Neural cell (in vitro differentiated cells): ENCODE data around the gene CRIM1.

Experiments used
- EP300 ChIP-seq: fragments of 450-650 bp; conservative IDR thresholded peaks from 2 replicates; pipeline ENCODE4 v1.6.1; 2014; ENCODE audit warnings: antibody characterized with exemption, mild to moderate bottlenecking, moderate library complexity; ENCODE audit not compliant: poor library complexity, severe bottlenecking
- EZH2 ChIP-seq: fragments of 200-600, 300-800 bp; shearing (Covaris generic), sonication (generic); IDR thresholded peaks from 2 replicates; pipeline ENCODE4 v1.6.1; 2014; ENCODE audit warnings: antibody characterized with exemption, low read length, borderline replicate concordance, mild to moderate bottlenecking; ENCODE audit not compliant: insufficient read depth, poor library complexity, severe bottlenecking
- MXI1 ChIP-seq: fragments of 450-650 bp; conservative IDR thresholded peaks from 2 replicates; pipeline ENCODE4 v1.6.1; 2014; ENCODE audit warnings: antibody characterized with exemption, mild to moderate bottlenecking; ENCODE audit not compliant: poor library complexity, severe bottlenecking
- POLR2AphosphoS5 ChIP-seq: IDR thresholded peaks from 2 replicates; pipeline ENCODE4 v1.6.1; 2012
- RAD21 ChIP-seq: fragments of 450-650 bp; conservative IDR thresholded peaks from 2 replicates; pipeline ENCODE4 v1.6.1; 2014; ENCODE audit warnings: antibody characterized with exemption, mild to moderate bottlenecking, moderate library complexity
- SMC3 ChIP-seq: fragments of 450-650 bp; conservative IDR thresholded peaks from 2 replicates; pipeline ENCODE4 v1.6.1; 2014; ENCODE audit warnings: antibody characterized with exemption, mild to moderate bottlenecking, moderate library complexity; ENCODE audit not compliant: poor library complexity
- TAF1 ChIP-seq: IDR thresholded peaks from 2 replicates; pipeline ENCODE4 v1.6.1; 2012; ENCODE audit warnings: low read depth
- TF ChIP-seq, protein P1 (sequence below): fragments of 450-650 bp; IDR thresholded peaks from 2 replicates; pipeline ENCODE4 v1.5.1; 2014; ENCODE audit warnings: antibody characterized with exemption, mild to moderate bottlenecking, moderate library complexity; ENCODE audit not compliant: poor library complexity, severe bottlenecking
- TF ChIP-seq, protein P2 (sequence below): IDR thresholded peaks from 2 replicates; pipeline ENCODE4 v1.6.1; 2012; ENCODE audit warnings: borderline replicate concordance

DNA sequence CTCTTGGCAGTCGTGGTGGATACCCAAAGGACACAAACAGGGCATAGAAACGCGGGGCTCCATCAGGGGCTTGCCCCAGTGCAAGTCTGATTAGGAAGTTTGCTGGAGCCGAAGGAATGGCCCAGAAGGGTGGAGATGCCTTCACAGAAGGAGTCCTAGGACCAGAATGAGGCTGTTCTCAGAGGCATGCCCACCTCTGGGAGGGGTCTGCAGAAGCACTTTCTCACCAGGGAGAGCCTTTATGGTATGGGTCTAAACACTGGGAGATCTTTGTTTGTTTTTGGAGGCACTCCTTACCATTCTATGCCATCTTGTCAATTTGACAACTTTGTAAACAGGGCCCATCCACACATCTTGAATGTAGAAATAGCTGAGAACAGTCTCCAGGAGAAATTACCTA is 75.0 kb downstream of the CRIM1 start:
- TF ChIP-seq, protein P1, sequence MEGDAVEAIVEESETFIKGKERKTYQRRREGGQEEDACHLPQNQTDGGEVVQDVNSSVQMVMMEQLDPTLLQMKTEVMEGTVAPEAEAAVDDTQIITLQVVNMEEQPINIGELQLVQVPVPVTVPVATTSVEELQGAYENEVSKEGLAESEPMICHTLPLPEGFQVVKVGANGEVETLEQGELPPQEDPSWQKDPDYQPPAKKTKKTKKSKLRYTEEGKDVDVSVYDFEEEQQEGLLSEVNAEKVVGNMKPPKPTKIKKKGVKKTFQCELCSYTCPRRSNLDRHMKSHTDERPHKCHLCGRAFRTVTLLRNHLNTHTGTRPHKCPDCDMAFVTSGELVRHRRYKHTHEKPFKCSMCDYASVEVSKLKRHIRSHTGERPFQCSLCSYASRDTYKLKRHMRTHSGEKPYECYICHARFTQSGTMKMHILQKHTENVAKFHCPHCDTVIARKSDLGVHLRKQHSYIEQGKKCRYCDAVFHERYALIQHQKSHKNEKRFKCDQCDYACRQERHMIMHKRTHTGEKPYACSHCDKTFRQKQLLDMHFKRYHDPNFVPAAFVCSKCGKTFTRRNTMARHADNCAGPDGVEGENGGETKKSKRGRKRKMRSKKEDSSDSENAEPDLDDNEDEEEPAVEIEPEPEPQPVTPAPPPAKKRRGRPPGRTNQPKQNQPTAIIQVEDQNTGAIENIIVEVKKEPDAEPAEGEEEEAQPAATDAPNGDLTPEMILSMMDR: no peak
- TF ChIP-seq EZH2 (no peak), POLR2AphosphoS5 (no peak), SMC3 (no peak), EP300 (no peak), TAF1 (no peak), RAD21 (no peak), MXI1 (no peak)
- TF ChIP-seq, protein P2, sequence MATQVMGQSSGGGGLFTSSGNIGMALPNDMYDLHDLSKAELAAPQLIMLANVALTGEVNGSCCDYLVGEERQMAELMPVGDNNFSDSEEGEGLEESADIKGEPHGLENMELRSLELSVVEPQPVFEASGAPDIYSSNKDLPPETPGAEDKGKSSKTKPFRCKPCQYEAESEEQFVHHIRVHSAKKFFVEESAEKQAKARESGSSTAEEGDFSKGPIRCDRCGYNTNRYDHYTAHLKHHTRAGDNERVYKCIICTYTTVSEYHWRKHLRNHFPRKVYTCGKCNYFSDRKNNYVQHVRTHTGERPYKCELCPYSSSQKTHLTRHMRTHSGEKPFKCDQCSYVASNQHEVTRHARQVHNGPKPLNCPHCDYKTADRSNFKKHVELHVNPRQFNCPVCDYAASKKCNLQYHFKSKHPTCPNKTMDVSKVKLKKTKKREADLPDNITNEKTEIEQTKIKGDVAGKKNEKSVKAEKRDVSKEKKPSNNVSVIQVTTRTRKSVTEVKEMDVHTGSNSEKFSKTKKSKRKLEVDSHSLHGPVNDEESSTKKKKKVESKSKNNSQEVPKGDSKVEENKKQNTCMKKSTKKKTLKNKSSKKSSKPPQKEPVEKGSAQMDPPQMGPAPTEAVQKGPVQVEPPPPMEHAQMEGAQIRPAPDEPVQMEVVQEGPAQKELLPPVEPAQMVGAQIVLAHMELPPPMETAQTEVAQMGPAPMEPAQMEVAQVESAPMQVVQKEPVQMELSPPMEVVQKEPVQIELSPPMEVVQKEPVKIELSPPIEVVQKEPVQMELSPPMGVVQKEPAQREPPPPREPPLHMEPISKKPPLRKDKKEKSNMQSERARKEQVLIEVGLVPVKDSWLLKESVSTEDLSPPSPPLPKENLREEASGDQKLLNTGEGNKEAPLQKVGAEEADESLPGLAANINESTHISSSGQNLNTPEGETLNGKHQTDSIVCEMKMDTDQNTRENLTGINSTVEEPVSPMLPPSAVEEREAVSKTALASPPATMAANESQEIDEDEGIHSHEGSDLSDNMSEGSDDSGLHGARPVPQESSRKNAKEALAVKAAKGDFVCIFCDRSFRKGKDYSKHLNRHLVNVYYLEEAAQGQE: no peak
